AG04449 (cell line): ENCODE measurements around the gene IGSF21.

Experiments used
- CTCF ChIA-PET: fragments of 350-600 bp; formaldehyde crosslinking; extraction: SDS; loops from one replicate; lab custom pipeline; 2021; ENCODE audit warnings: antibody characterized with exemption; lab: Yijun Ruan, JAX
- POLR2A ChIA-PET: fragments of 400-600, 350-600 bp; formaldehyde crosslinking; extraction: SDS; loops from one replicate; lab custom pipeline; 2020; ENCODE audit warnings: antibody characterized with exemption, inconsistent platforms; lab: Yijun Ruan, JAX
- DNase-seq: peaks from one replicate; pipeline ENCODE4 v3.0.0-alpha.2; 2010; ENCODE audit warnings: low read depth, low spot score
- H3K4me3 ChIP-seq: 2 replicates; pipeline ENCODE4 v1.5.1; 2011; ENCODE audit warnings: low read depth, mild to moderate bottlenecking, control low read depth, low read length
- TF ChIP-seq, protein P1 (sequence below): IDR thresholded peaks from one replicate; pipeline ENCODE4 v1.5.1; 2011; ENCODE audit warnings: mild to moderate bottlenecking, moderate library complexity, low read length, control low read depth, inconsistent platforms; ENCODE audit not compliant: insufficient read depth; ENCODE audit errors: missing control alignments

The IGSF21 gene

DNA sequence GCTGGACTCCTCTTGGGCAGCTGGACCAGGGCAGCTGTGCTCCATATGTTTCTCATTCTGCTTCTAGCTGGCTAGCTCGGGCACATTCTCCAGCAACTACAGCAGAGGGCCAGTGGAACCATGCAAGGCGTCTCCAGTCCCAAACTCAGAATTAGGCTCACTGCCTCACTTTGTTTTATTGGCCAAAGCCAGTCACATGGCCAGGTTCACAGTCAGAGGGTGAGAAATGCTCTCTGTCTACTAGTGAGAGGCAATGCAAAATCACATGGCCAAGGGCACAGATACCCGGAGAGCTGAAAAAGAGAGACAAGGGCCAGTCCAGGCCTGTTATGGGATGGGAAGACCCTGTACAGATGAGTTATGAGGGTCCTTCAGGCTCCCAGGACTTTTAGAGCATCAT is 294.3 kb downstream of the IGSF21 start:
- CTCF ChIA-PET: no interaction called here
- no peak for DNase-seq
- TF ChIP-seq, protein P1, sequence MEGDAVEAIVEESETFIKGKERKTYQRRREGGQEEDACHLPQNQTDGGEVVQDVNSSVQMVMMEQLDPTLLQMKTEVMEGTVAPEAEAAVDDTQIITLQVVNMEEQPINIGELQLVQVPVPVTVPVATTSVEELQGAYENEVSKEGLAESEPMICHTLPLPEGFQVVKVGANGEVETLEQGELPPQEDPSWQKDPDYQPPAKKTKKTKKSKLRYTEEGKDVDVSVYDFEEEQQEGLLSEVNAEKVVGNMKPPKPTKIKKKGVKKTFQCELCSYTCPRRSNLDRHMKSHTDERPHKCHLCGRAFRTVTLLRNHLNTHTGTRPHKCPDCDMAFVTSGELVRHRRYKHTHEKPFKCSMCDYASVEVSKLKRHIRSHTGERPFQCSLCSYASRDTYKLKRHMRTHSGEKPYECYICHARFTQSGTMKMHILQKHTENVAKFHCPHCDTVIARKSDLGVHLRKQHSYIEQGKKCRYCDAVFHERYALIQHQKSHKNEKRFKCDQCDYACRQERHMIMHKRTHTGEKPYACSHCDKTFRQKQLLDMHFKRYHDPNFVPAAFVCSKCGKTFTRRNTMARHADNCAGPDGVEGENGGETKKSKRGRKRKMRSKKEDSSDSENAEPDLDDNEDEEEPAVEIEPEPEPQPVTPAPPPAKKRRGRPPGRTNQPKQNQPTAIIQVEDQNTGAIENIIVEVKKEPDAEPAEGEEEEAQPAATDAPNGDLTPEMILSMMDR: no peak

DNA sequence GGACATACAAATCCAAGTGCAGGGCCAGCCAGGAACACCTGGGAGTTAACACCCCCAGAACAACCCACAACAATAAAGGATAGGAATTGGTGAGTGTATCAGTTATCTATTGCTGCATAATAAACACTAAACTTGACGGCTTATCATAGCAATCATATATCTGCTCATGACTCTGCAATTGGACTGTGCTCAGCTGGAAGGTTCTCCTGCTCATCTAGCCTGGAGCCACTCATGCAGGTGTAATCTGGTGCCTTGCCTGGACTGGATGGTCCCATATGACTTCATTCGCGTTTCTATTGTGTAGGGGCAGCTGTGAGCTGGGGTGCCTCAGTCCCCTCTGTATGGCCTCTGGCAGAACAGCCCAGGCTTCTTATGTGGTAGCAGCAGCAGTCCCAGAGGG is 296.9 kb downstream of the IGSF21 start:
- H3K4me3 ChIP-seq: no peak overlapping the region
- POLR2A ChIA-PET: no interaction called here
- no peak for DNase-seq
- CTCF ChIA-PET: no interaction called here
- TF ChIP-seq, protein P1: no peak

More for the DNA sequence above, 294.3 kb downstream of the IGSF21 start:
- POLR2A ChIA-PET: no interaction called here
- H3K4me3 ChIP-seq: no peak overlapping the region

DNA sequence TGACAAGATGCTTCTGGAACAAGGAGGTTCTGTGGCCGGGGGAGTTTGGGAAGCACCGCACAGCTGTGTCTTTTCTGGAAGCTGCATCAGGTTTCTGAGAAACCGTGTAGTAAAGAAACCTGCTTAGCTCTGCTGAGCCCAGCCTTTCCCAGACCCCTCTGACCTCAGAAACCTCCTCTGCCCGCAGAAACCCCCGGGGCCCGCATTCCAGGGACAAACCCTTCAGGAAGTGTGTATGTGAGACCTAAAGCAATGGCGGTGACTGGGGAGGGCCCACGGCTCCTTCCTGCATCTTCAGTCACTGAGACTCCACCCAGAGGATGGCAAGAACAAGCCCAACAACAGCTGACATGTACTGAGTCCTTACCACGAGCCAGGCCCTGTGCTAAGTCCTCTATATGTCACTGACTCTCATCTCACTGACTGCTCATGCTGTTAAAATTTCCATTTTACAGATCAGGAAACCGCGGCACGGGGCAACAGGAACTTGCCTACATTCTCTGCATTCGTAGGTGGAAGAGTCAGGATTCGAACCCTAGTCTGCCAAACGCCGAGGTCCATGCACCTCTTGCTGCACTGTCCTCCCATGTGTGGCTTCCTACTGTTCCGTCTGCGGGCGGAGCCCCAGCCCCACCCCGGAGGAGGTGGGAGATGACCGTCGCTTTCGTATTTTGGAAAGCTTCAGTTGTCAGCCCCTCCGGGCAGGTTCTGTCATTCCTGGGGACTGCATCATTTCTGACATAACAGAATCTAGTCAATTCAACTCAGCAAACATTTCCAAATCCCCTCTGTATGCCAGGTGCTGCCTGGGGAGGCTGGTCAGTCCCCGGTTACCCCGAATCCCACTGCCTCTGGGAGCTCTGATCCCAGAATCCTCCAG is 299.8 kb downstream of the IGSF21 start:
- DNase-seq: no peak
- TF ChIP-seq, protein P1: no peak
- no peak overlapping the region for H3K4me3 ChIP-seq
- ChIA-PET POLR2A (no interaction called here), CTCF (no interaction called here)

DNA sequence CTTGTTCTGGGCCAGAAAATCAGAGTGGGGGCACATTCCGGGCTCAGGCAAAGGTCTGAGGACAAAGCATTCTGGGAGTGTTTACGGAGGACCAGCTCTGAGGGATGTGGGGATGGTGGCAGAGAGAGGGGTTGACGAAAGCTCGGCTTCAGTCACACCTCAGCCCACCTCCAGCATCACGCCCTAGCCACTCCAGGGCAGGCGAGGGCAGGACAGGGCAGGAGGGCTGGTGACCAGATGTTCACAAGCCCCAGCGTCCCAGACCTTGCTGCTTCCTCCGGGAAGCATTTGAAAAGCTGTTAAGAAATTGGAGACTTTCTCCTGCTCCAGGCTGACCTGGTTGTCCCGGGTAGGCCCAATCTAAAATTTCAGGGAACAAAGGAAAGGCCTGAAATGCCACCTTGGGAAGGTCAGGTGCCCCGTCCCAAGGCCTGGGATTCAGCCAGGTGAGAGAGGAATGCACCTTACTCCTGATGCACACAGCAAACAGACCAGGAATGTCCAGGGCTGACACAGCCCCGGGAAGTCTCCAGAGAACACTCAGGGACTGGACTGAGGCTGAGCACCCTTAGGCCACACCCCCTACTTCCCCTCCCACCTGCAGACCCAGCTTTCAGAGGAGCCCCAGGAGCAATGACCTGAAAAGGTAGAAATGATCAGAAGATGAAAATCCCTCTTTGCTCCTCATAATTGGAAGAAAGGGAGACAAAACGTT is 301.2 kb downstream of the IGSF21 start:
- H3K4me3 ChIP-seq: no peak overlapping the region
- ChIA-PET CTCF (no interaction called here), POLR2A (no interaction called here)
- TF ChIP-seq, protein P1: no peak
- no peak for DNase-seq

DNA sequence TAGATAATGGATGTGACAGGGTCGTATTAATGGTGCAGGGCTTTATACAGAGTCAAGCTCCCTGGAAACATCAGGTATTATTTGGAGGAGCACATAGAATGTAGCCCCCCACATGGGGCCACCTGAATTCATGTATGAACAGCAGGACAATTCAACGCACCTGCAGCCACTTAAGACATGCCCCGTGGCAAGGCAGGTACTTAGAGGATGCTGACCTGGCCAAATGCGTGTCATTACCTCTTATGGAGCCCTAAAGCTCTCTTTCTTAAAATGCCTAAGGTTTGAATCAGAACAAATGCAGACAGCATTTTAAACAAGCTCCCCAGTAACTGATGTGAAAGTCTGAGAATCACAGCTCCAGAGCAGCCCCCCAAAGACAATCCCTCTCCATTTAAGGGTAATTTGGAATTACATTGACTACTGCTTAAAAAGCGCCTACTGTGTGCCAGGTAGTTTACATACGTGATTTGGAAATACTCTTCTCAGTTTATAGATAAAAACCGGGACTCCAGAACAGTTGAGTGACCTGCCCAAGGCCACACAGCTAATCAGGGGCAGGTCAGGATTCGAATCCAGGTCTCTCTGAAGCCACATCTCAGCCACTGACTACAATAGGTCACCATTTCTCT is 302.1 kb downstream of the IGSF21 start:
- TF ChIP-seq, protein P1: no peak
- no peak for DNase-seq
- ChIA-PET CTCF (no interaction called here), POLR2A (no interaction called here)
- no peak overlapping the region for H3K4me3 ChIP-seq

DNA sequence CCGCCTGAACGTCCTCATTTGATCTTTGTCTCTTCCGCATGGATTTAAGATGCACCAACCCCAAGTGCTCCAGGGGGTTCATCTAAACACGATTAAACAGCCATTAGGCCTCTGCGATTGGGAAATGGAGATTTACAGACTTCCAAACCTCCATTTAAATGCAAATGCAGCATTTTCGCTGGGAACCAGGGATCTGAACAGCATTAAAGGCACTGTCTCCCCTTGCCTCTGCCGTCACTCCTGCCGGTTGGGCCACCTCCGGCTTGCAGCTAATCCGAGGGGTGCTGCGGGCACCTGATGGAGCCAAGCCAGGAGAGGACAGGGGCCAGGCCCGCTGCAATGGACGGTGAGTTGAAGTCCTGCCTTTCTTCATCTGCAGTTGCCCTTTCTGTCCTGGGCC is 302.8 kb downstream of the IGSF21 start:
- TF ChIP-seq, protein P1: no peak
- no peak for DNase-seq
- ChIA-PET CTCF (no interaction called here), POLR2A (no interaction called here)
- no peak overlapping the region for H3K4me3 ChIP-seq
